ENCODE measurements around the gene GINS1.

Gene GINS1

GRCh38 chr20:25478889-25479568 is 71.6 kb downstream of the GINS1 start:
- DNase-seq = no peak

- DNase-seq = no peak
Observed at GRCh38 chr20:25479638-25480037, 72.2 kb downstream of the GINS1 start.

GRCh38 chr20:25480156-25480555 is 72.7 kb downstream of the GINS1 start:
- DNase-seq = no peak

- DNase-seq = no peak
Observed at GRCh38 chr20:25480797-25481196, 73.3 kb downstream of the GINS1 start.

GRCh38 chr20:25481235-25481917 is 73.9 kb downstream of the GINS1 start:
- DNase-seq = no peak

- DNase-seq = no peak
Observed at GRCh38 chr20:25481918-25482253, 74.4 kb downstream of the GINS1 start.

GRCh38 chr20:25483431-25484132 is 76.1 kb downstream of the GINS1 start:
- DNase-seq = no peak

- no peak for DNase-seq
Observed at GRCh38 chr20:25484224-25484846, 76.9 kb downstream of the GINS1 start.

GRCh38 chr20:25484911-25485511 is 77.5 kb downstream of the GINS1 start:
- DNase-seq = no peak

GRCh38 chr20:25485872-25486271 is 78.4 kb downstream of the GINS1 start:
- DNase-seq = no peak

GRCh38 chr20:25486377-25486776 is 78.9 kb downstream of the GINS1 start:
- DNase-seq = no peak

GRCh38 chr20:25487306-25487705 is 79.8 kb downstream of the GINS1 start:
- no peak for DNase-seq

GRCh38 chr20:25487975-25488374 is 80.5 kb downstream of the GINS1 start:
- DNase-seq = no peak

GRCh38 chr20:25489221-25489871 is 81.9 kb downstream of the GINS1 start:
- no peak for DNase-seq

- no peak for DNase-seq
Observed at GRCh38 chr20:25490656-25491445, 83.4 kb downstream of the GINS1 start.

- no peak for DNase-seq
Observed at GRCh38 chr20:25491446-25492038, 84.1 kb downstream of the GINS1 start.

GRCh38 chr20:25493137-25493536 is 85.7 kb downstream of the GINS1 start:
- no peak for DNase-seq

GRCh38 chr20:25493748-25494505 is 86.5 kb downstream of the GINS1 start:
- no peak for DNase-seq

GRCh38 chr20:25494506-25495188 is 87.2 kb downstream of the GINS1 start:
- DNase-seq = no peak

- DNase-seq = no peak
Observed at GRCh38 chr20:25495189-25495824, 87.8 kb downstream of the GINS1 start.

Data from OCI-M1 (cell line).